HT-29 (cell line): ENCODE data around the gene MAP1LC3B2. TPM values are rescaled to one million over a fixed set of nuclear protein-coding genes. Genes with fewer than 3 reads are reported as not detected.

Experiments used
- DNase-seq: peaks from one replicate; pipeline ENCODE4 v3.0.0-alpha.2; 2015; ENCODE audit warnings: low spot score
- total RNA-seq: library from RNA; depleted of rRNA; stranded (reverse); fragments of >200 nt; shearing (Covaris generic); gene quantifications from 2 replicates; pipeline ENCODE4 v1.2.3, GENCODE V29; 2014; rRNA removed

Gene MAP1LC3B2
- total RNA-seq, 1 experiment from 2014 or later: not detected

- no peak for DNase-seq
Measured at GRCh38 chr12:116614194-116614915, 55.2 kb downstream of the MAP1LC3B2 start.

GRCh38 chr12:116615141-116615861 is 56.1 kb downstream of the MAP1LC3B2 start:
- DNase-seq: no peak

- no peak for DNase-seq
Measured at GRCh38 chr12:116616536-116617248, 57.5 kb downstream of the MAP1LC3B2 start.

- DNase-seq: no peak
Measured at GRCh38 chr12:116619246-116619645, 60.1 kb downstream of the MAP1LC3B2 start.

GRCh38 chr12:116620124-116620491 is 60.9 kb downstream of the MAP1LC3B2 start:
- DNase-seq: no peak

- no peak for DNase-seq
Measured at GRCh38 chr12:116620492-116621191, 61.5 kb downstream of the MAP1LC3B2 start.

- DNase-seq: no peak
Measured at GRCh38 chr12:116621194-116621593, 62.0 kb downstream of the MAP1LC3B2 start.

GRCh38 chr12:116624516-116624915 is 65.3 kb downstream of the MAP1LC3B2 start:
- no peak for DNase-seq

- DNase-seq: no peak
Measured at GRCh38 chr12:116626153-116626552, 67.0 kb downstream of the MAP1LC3B2 start.

Other genes with a start within 250 kb of the MAP1LC3B2 start
- gene SPRING1, start 178.7 kb downstream of the MAP1LC3B2 start, total RNA-seq: 40.7 and 48.2 TPM in 2 replicates
- 11.3 and 16.2 TPM in 2 replicates for gene RNFT2, start 178.9 kb downstream of the MAP1LC3B2 start, total RNA-seq